Measurements from ENCODE around the gene MIER2. TPM values are rescaled to one million over a fixed set of nuclear protein-coding genes. Genes with fewer than 3 reads are reported as not detected.
A peak's percentile ranks its signal among the peaks of the same experiment; 100 is the strongest.

The MIER2 gene
- total and polyA plus RNA-seq, 10 of the 15 experiments (the other 5 are each of a cell fraction or from before 2014, with no cell fraction given), result 0.48 to 23.6 (median 12.1) TPM

DNA sequence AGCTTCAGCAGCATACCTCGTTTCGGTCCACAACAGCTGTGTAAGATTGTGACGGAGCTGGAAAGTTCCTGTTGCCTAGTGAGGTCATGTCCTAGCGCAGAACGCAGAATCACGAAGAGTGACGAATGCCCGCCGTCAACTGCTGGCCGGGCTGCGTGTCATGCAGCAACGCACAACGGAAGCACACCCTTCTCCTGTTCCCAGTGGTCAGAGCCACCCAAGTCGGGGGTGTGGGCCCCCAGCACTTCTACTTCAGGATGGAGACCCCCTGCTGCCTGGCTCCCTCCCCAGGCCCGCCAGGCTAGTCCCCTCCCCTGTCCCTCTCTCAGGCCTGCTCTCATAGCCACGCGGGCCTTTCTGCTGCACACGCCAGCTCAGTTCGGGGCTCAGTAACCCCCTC, 38.4 kb upstream of the MIER2 start:
- H3K9me3 ChIP-seq (replicated peaks; ENCODE audit: control insufficient read depth, insufficient read depth, low read length), result no peaks in the 10 kb centered on the region; the same call in 2 of the 3 replicates
- FAIRE-seq, result no peak
- peak overlapping the region; percentile 34; the same call in 1 of the 2 replicates for H2AFZ ChIP-seq (ENCODE audit: control insufficient read depth, low read depth, low read length)
- ATAC-seq, result no peak
- ChIA-PET POLR2A (no interaction called here), CTCF (interaction anchor here (1.1 to 1.4 kb wide), 2 partner anchors 106 to 128 kb away, joined by 3 to 4 read pairs; no protein-coding TSS in a partner anchor), SMC1A (ENCODE audit: uncharacterized antibody, unreplicated experiment) (interaction anchor here (0.7 kb wide), 1 partner anchor 123 kb away, joined by 3 read pairs; no protein-coding TSS in a partner anchor), RAD21 (ENCODE audit: unreplicated experiment) (interaction anchor here (1.0 kb wide), 1 partner anchor 40 kb away, joined by 4 read pairs; no protein-coding TSS in a partner anchor)
- H3K4me1 ChIP-seq (ENCODE audit: control insufficient read depth, insufficient read depth, low read length), result peaks cover 20% of the 10 kb centered on the region
- WGBS (ENCODE audit: insufficient coverage, insufficient replicate concordance, low lambda C conversion rate, missing lambda C conversion rate), result 57% methylated on average over 19 of the region's 19 CpGs
- no peaks in the 10 kb centered on the region for H3K79me2 ChIP-seq (ENCODE audit: control insufficient read depth, insufficient read depth, low read length)
- intact Hi-C loops (cut with micrococcal nuclease; ENCODE audit: unreplicated experiment) (no loop called here), in situ Hi-C loops (cut with MboI) (no loop called here)
- no peak overlapping the region for H3K9ac ChIP-seq (ENCODE audit: control insufficient read depth, insufficient read depth, low read length)
- H3K27ac ChIP-seq (ENCODE audit: control insufficient read depth, insufficient read depth), result peak overlapping the region; percentile 18
- no TSS peak for BruUV-seq (replicated peaks)
- peak overlapping the region; percentile 90 for H3K4me2 ChIP-seq (ENCODE audit: control insufficient read depth, insufficient read depth)
- DNase-seq (ENCODE audit: low read depth, low spot score), result no peak
- peak overlapping the region; percentile 43; the same call in 1 of the 2 replicates for H3K4me3 ChIP-seq
- H3K27me3 ChIP-seq (replicated peaks in 1 of 2; ENCODE audit: control insufficient read depth in 2 of 2, insufficient read depth in 2 of 2, low read length in 1 of 2), result no peaks in the 10 kb centered on the region
- no peaks in the 10 kb centered on the region for H3K36me3 ChIP-seq (ENCODE audit: control insufficient read depth in 2 of 2, insufficient read depth in 2 of 2, low read length in 1 of 2)
- no peaks in the 10 kb centered on the region for H4K20me1 ChIP-seq (ENCODE audit: control insufficient read depth, insufficient read depth)
- TF ChIP-seq, protein P1, sequence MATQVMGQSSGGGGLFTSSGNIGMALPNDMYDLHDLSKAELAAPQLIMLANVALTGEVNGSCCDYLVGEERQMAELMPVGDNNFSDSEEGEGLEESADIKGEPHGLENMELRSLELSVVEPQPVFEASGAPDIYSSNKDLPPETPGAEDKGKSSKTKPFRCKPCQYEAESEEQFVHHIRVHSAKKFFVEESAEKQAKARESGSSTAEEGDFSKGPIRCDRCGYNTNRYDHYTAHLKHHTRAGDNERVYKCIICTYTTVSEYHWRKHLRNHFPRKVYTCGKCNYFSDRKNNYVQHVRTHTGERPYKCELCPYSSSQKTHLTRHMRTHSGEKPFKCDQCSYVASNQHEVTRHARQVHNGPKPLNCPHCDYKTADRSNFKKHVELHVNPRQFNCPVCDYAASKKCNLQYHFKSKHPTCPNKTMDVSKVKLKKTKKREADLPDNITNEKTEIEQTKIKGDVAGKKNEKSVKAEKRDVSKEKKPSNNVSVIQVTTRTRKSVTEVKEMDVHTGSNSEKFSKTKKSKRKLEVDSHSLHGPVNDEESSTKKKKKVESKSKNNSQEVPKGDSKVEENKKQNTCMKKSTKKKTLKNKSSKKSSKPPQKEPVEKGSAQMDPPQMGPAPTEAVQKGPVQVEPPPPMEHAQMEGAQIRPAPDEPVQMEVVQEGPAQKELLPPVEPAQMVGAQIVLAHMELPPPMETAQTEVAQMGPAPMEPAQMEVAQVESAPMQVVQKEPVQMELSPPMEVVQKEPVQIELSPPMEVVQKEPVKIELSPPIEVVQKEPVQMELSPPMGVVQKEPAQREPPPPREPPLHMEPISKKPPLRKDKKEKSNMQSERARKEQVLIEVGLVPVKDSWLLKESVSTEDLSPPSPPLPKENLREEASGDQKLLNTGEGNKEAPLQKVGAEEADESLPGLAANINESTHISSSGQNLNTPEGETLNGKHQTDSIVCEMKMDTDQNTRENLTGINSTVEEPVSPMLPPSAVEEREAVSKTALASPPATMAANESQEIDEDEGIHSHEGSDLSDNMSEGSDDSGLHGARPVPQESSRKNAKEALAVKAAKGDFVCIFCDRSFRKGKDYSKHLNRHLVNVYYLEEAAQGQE (IDR thresholded peaks at IDR 0.05; ENCODE audit: low read depth, low read length), result no peak
- no peak for TF ChIP-seq POLR2A (IDR thresholded peaks at IDR 0.05; ENCODE audit: low read depth, low read length)
- TF ChIP-seq, protein P2, sequence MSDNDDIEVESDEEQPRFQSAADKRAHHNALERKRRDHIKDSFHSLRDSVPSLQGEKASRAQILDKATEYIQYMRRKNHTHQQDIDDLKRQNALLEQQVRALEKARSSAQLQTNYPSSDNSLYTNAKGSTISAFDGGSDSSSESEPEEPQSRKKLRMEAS (IDR thresholded peaks at IDR 0.05; ENCODE audit: low read depth, low read length), result no peak
- TF ChIP-seq, protein P3, sequence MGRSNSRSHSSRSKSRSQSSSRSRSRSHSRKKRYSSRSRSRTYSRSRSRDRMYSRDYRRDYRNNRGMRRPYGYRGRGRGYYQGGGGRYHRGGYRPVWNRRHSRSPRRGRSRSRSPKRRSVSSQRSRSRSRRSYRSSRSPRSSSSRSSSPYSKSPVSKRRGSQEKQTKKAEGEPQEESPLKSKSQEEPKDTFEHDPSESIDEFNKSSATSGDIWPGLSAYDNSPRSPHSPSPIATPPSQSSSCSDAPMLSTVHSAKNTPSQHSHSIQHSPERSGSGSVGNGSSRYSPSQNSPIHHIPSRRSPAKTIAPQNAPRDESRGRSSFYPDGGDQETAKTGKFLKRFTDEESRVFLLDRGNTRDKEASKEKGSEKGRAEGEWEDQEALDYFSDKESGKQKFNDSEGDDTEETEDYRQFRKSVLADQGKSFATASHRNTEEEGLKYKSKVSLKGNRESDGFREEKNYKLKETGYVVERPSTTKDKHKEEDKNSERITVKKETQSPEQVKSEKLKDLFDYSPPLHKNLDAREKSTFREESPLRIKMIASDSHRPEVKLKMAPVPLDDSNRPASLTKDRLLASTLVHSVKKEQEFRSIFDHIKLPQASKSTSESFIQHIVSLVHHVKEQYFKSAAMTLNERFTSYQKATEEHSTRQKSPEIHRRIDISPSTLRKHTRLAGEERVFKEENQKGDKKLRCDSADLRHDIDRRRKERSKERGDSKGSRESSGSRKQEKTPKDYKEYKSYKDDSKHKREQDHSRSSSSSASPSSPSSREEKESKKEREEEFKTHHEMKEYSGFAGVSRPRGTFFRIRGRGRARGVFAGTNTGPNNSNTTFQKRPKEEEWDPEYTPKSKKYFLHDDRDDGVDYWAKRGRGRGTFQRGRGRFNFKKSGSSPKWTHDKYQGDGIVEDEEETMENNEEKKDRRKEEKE (IDR thresholded peaks at IDR 0.05), result no peak
- no peak for TF ChIP-seq ASH2L (IDR thresholded peaks at IDR 0.05; ENCODE audit: borderline replicate concordance, low read depth)
- no peak for TF ChIP-seq BMI1 (IDR thresholded peaks at IDR 0.05; ENCODE audit: borderline replicate concordance)
- TF ChIP-seq RELA (IDR thresholded peaks at IDR 0.05; ENCODE audit: borderline replicate concordance, partially characterized antibody), result no peak
- TF ChIP-seq, protein P4, sequence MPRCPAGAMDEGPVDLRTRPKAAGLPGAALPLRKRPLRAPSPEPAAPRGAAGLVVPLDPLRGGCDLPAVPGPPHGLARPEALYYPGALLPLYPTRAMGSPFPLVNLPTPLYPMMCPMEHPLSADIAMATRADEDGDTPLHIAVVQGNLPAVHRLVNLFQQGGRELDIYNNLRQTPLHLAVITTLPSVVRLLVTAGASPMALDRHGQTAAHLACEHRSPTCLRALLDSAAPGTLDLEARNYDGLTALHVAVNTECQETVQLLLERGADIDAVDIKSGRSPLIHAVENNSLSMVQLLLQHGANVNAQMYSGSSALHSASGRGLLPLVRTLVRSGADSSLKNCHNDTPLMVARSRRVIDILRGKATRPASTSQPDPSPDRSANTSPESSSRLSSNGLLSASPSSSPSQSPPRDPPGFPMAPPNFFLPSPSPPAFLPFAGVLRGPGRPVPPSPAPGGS (IDR thresholded peaks at IDR 0.05; ENCODE audit: borderline replicate concordance, insufficient read depth, low read depth, low read length, poor library complexity, severe bottlenecking), result no peak
- TF ChIP-seq E2F4 (IDR thresholded peaks at IDR 0.05; ENCODE audit: low read depth, low read length), result no peak
- TF ChIP-seq PAX5 (IDR thresholded peaks at IDR 0.05; ENCODE audit: borderline replicate concordance, low read depth, low read length), result no peak
- TF ChIP-seq, protein P5, sequence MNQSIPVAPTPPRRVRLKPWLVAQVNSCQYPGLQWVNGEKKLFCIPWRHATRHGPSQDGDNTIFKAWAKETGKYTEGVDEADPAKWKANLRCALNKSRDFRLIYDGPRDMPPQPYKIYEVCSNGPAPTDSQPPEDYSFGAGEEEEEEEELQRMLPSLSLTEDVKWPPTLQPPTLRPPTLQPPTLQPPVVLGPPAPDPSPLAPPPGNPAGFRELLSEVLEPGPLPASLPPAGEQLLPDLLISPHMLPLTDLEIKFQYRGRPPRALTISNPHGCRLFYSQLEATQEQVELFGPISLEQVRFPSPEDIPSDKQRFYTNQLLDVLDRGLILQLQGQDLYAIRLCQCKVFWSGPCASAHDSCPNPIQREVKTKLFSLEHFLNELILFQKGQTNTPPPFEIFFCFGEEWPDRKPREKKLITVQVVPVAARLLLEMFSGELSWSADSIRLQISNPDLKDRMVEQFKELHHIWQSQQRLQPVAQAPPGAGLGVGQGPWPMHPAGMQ (IDR thresholded peaks at IDR 0.05; ENCODE audit: borderline replicate concordance), result no peak

Measured in GM12878 (cell line).